IMR-90 (cell line): ENCODE results near the gene CFAP58. TPM values are rescaled to one million over a fixed set of nuclear protein-coding genes. Genes with fewer than 3 reads are reported as not detected.

Experiments
- ATAC-seq: fragments of 200-7000 bp; cut with Tn5 transposase; 2 replicates; pipeline ENCODE4 v1.9.1; 2020; ENCODE audit warnings: low read depth, mild to moderate bottlenecking, moderate library complexity
- BruUV-seq: library from RNA; stranded (reverse); fragments of 400-500 nt; replicated peaks from 2 replicates; lab custom pipeline; 2021; lab: Mats Ljungman, UMichigan
- CTCF ChIA-PET: fragments of 300-600 bp; formaldehyde crosslinking; extraction: SDS; loops from one replicate; lab custom pipeline; 2021; ENCODE audit warnings: antibody characterized with exemption; lab: Yijun Ruan, JAX
- POLR2A ChIA-PET: fragments of 300-600 bp; sonication (Branson Sonifier 250); formaldehyde crosslinking; loops from one replicate; lab custom pipeline; 2022; ENCODE audit warnings: antibody characterized with exemption; ENCODE audit not compliant: unreplicated experiment; lab: Charles Lee
- DNase-seq: peaks from one replicate; pipeline ENCODE4 v3.0.0; 2013
- H2AFZ ChIP-seq: replicated peaks from 2 replicates; pipeline ENCODE3; 2013; ENCODE audit warnings: low read length, mild to moderate bottlenecking; ENCODE audit not compliant: poor library complexity
- H2AK5ac ChIP-seq: 2 replicates; pipeline ENCODE4 v1.6.1; 2013; ENCODE audit warnings: low read depth, low read length, inconsistent platforms
- H2AK9ac ChIP-seq: replicated peaks from 2 replicates; pipeline ENCODE3; 2013; ENCODE audit warnings: mild to moderate bottlenecking, low read depth, low read length, moderate library complexity; ENCODE audit not compliant: poor library complexity
- H2BK120ac ChIP-seq: 2 replicates; pipeline ENCODE4 v1.6.1; 2013; ENCODE audit warnings: low read depth, low read length, inconsistent platforms
- H2BK15ac ChIP-seq: 3 replicates; pipeline ENCODE4 v1.6.1; 2013; ENCODE audit warnings: low read depth, low read length, inconsistent platforms
- H2BK20ac ChIP-seq: 2 replicates; pipeline ENCODE4 v1.6.1; 2013; ENCODE audit warnings: low read depth, mild to moderate bottlenecking, inconsistent platforms, low read length, moderate library complexity
- H2BK5ac ChIP-seq: 2 replicates; pipeline ENCODE4 v1.6.1; 2013; ENCODE audit warnings: mild to moderate bottlenecking, low read depth, low read length, inconsistent platforms; ENCODE audit not compliant: poor library complexity, severe bottlenecking
- H3K14ac ChIP-seq: replicated peaks from 2 replicates; pipeline ENCODE4 v1.6.1; 2013; ENCODE audit warnings: low read depth, low read length, inconsistent platforms
- H3K18ac ChIP-seq: 2 replicates; pipeline ENCODE4 v1.6.1; 2013; ENCODE audit warnings: low read depth, low read length, control low read depth
- H3K23ac ChIP-seq: 2 replicates; pipeline ENCODE4 v1.6.1; 2013; ENCODE audit warnings: low read depth, low read length, inconsistent platforms
- H3K27ac ChIP-seq: 2 replicates; pipeline ENCODE4 v1.5.1; 2013; ENCODE audit warnings: mild to moderate bottlenecking, control low read depth, low read length; ENCODE audit not compliant: insufficient read depth
- H3K27me3 ChIP-seq: 2 replicates; pipeline ENCODE4 v1.6.1; 2013; ENCODE audit warnings: low read length; ENCODE audit not compliant: control insufficient read depth, insufficient read depth
- H3K36me3 ChIP-seq: 2 replicates; pipeline ENCODE4 v1.6.1; 2013; ENCODE audit warnings: low read length, mixed read lengths; ENCODE audit not compliant: control insufficient read depth, insufficient read depth
- H3K4ac ChIP-seq: 2 replicates; pipeline ENCODE4 v1.6.1; 2013; ENCODE audit warnings: low read depth, low read length, inconsistent platforms
- H3K4me1 ChIP-seq: 2 replicates; pipeline ENCODE4 v1.6.1; 2013; ENCODE audit warnings: low read length, mixed read lengths; ENCODE audit not compliant: control insufficient read depth, insufficient read depth
- H3K4me2 ChIP-seq: 2 replicates; pipeline ENCODE4 v1.6.1; 2013; ENCODE audit warnings: low read depth, mild to moderate bottlenecking, control low read depth, low read length, moderate library complexity
- H3K4me3 ChIP-seq: 2 replicates; pipeline ENCODE4 v1.5.1; 2013; ENCODE audit warnings: low read depth, mild to moderate bottlenecking, control low read depth, low read length, moderate library complexity; ENCODE audit not compliant: insufficient read depth
- H3K56ac ChIP-seq: 2 replicates; pipeline ENCODE4 v1.6.1; 2013; ENCODE audit warnings: low read length, inconsistent platforms; ENCODE audit not compliant: insufficient read depth; ENCODE audit errors: extremely low read depth
- H3K79me1 ChIP-seq, 2 experiments: 2 replicates each; pipeline ENCODE4 v1.6.1; 2013; ENCODE audit warnings: low read length in 2 of 2, inconsistent platforms in 1 of 2, low read depth in 1 of 2
- H3K9ac ChIP-seq: 2 replicates; pipeline ENCODE4 v1.6.1; 2013; ENCODE audit warnings: low read depth, low read length, control low read depth
- H3K9me1 ChIP-seq: 2 replicates; pipeline ENCODE4 v1.6.1; 2013; ENCODE audit warnings: low read length, inconsistent platforms; ENCODE audit not compliant: insufficient read depth
- H3K9me3 ChIP-seq: 2 replicates; pipeline ENCODE4 v1.6.1; 2013; ENCODE audit warnings: low read length; ENCODE audit not compliant: control insufficient read depth, insufficient read depth
- H4K20me1 ChIP-seq: 2 replicates; pipeline ENCODE4 v1.6.1; 2013; ENCODE audit warnings: low read length, inconsistent platforms; ENCODE audit not compliant: insufficient read depth
- H4K5ac ChIP-seq: 2 replicates; pipeline ENCODE4 v1.6.1; 2013; ENCODE audit warnings: mild to moderate bottlenecking, low read depth, low read length, control low read depth
- H4K8ac ChIP-seq, 2 experiments: 2 replicates each; pipeline ENCODE4 v1.6.1; 2013; ENCODE audit warnings: low read depth in 2 of 2, low read length in 2 of 2, control low read depth in 1 of 2, inconsistent platforms in 1 of 2
- H4K91ac ChIP-seq: 2 replicates; pipeline ENCODE4 v1.6.1; 2013; ENCODE audit warnings: low read depth, low read length, inconsistent platforms; ENCODE audit not compliant: insufficient read depth
- BHLHE40 ChIP-seq: fragments of 150-350 bp; IDR thresholded peaks from 2 replicates; pipeline ENCODE4 v1.6.1; 2016; ENCODE audit warnings: mild to moderate bottlenecking, low read depth, low read length
- CEBPB ChIP-seq: IDR thresholded peaks from 2 replicates; pipeline ENCODE4 v1.6.1; 2012; ENCODE audit warnings: low read depth, low read length, improper control_type of control experiment
- CHD1 ChIP-seq: IDR thresholded peaks from 2 replicates; pipeline ENCODE4 v1.6.1; 2012; ENCODE audit warnings: low read depth, low read length, improper control_type of control experiment
- CTCF ChIP-seq: conservative IDR thresholded peaks from 2 replicates; pipeline ENCODE4 v1.5.1; 2012; ENCODE audit warnings: mild to moderate bottlenecking, low read depth, low read length, improper control_type of control experiment
- ELK1 ChIP-seq: fragments of 150-350 bp; IDR thresholded peaks from 2 replicates; pipeline ENCODE4 v1.6.1; 2016; ENCODE audit warnings: low read depth, mild to moderate bottlenecking, low read length, moderate library complexity, borderline replicate concordance
- FOS ChIP-seq: fragments of 150-350 bp; IDR thresholded peaks from 2 replicates; pipeline ENCODE4 v1.6.1; 2016; ENCODE audit warnings: low read depth, low read length
- MAFK ChIP-seq: IDR thresholded peaks from 2 replicates; pipeline ENCODE4 v1.6.1; 2012; ENCODE audit warnings: low read depth, low read length, improper control_type of control experiment
- MAZ ChIP-seq: IDR thresholded peaks from 2 replicates; pipeline ENCODE4 v1.6.1; 2012; ENCODE audit warnings: low read depth, mild to moderate bottlenecking, low read length, improper control_type of control experiment, moderate library complexity, borderline replicate concordance
- MXI1 ChIP-seq: IDR thresholded peaks from 2 replicates; pipeline ENCODE4 v1.6.1; 2012; ENCODE audit warnings: low read depth, mild to moderate bottlenecking, low read length, moderate library complexity, borderline replicate concordance
- NFE2L2 ChIP-seq: fragments of 150-350 bp; IDR thresholded peaks from 2 replicates; pipeline ENCODE4 v1.6.1; 2016; ENCODE audit warnings: low read depth, mild to moderate bottlenecking, low read length
- POLR2A ChIP-seq: IDR thresholded peaks from 2 replicates; pipeline ENCODE4 v1.6.1; 2012; ENCODE audit warnings: mild to moderate bottlenecking, low read depth, low read length
- RAD21 ChIP-seq: IDR thresholded peaks from 2 replicates; pipeline ENCODE4 v1.6.1; 2012; ENCODE audit warnings: low read length, improper control_type of control experiment
- RCOR1 ChIP-seq: IDR thresholded peaks from 2 replicates; pipeline ENCODE4 v1.6.1; 2012; ENCODE audit warnings: mild to moderate bottlenecking, low read length, improper control_type of control experiment; ENCODE audit not compliant: insufficient replicate concordance
- RFX5 ChIP-seq: IDR thresholded peaks from 2 replicates; pipeline ENCODE4 v1.8.0; 2012; ENCODE audit warnings: low read depth, mild to moderate bottlenecking, low read length, moderate library complexity
- SMC3 ChIP-seq: fragments of 150-350 bp; IDR thresholded peaks from 2 replicates; pipeline ENCODE4 v1.6.1; 2016; ENCODE audit warnings: low read depth, mild to moderate bottlenecking, antibody characterized with exemption, low read length, moderate library complexity
- USF2 ChIP-seq: fragments of 150-350 bp; IDR thresholded peaks from 2 replicates; pipeline ENCODE4 v1.6.1; 2017; ENCODE audit warnings: mild to moderate bottlenecking, antibody characterized with exemption, low read length, low read depth
- WGBS, 2 experiments: methylation state at CpG; one replicate each; pipeline versions ENCODE4 v1.1.5 to v1.1.7; 2013; ENCODE audit warnings: missing lambda C conversion rate in 2 of 2; ENCODE audit not compliant: insufficient read length in 1 of 2; ENCODE audit errors: extremely low coverage in 2 of 2; 5-methylcytosine and 5-hydroxymethylcytosine counted together
- dilution Hi-C: fragments of 300-500 bp; cut with HindIII; formaldehyde crosslinking; loops from one replicate; pipeline ENCODE4 v1.14.3; 2018; ENCODE audit warnings: low sequenced_read_pairs; ENCODE audit not compliant: unreplicated experiment
- in situ Hi-C: fragments of 300-500 bp; cut with MboI; formaldehyde crosslinking; loops from 3 replicates; pipeline ENCODE4 v1.14.3; 2019; ENCODE audit warnings: low sequenced_read_pairs, inconsistent platforms, mixed read lengths
- intact Hi-C: fragments of 100-400 bp; cut with micrococcal nuclease; formaldehyde crosslinking; loops from 2 replicates; pipeline ENCODE4 v1.10.0; 2022
- polyA plus RNA-seq, 3 experiments: library from polyadenylated mRNA; depleted of rRNA; stranded (reverse); fragments of >200 nt; gene quantifications; 2 replicates each; pipeline ENCODE4 v1.2.3, GENCODE V29; 2012; ENCODE audit warnings: low replicate concordance in 1 of 3
- total RNA-seq: library from RNA; depleted of rRNA; stranded (reverse); fragments of >200 nt; gene quantifications from 2 replicates; pipeline ENCODE4 v1.2.3, GENCODE V29; 2012

Gene CFAP58
- total and polyA plus RNA-seq, 2 of the 4 experiments (the other 2 are of a cell fraction), result 0.36 to 0.72 TPM

GRCh38 chr10:104415526-104416165 is 62.0 kb downstream of the CFAP58 start:
- Histone ChIP-seq H2AK9ac (no peak overlapping the region), H3K27me3 (no peaks in the 10 kb centered on the region), H4K20me1 (no peaks in the 10 kb centered on the region), H3K9ac (no peak overlapping the region), H3K4me2 (no peak overlapping the region), H2BK20ac (no peak overlapping the region), H2BK120ac (no peak overlapping the region), H2BK15ac (no peak overlapping the region), H4K91ac (no peak overlapping the region), H2AK5ac (no peak overlapping the region), H2BK5ac (no peak overlapping the region), H3K27ac (no peak overlapping the region), H3K4me3 (no peak overlapping the region), H3K4me1 (no peaks in the 10 kb centered on the region), H3K36me3 (no peaks in the 10 kb centered on the region), H3K14ac (no peak overlapping the region), H2AFZ (no peak overlapping the region), H3K9me3 (no peaks in the 10 kb centered on the region), H3K79me1 (no peaks in the 10 kb centered on the region), H3K23ac (no peak overlapping the region), H4K8ac (no peak overlapping the region), H3K9me1 (0 out of 2 replicates have a peak, but pooled peaks cover 2% of the 10 kb centered on the region), H3K18ac (no peak overlapping the region), H3K56ac (no peak overlapping the region), H3K4ac (no peak overlapping the region), H4K5ac (no peak overlapping the region)
- in situ Hi-C loops (no loop called here), dilution Hi-C loops (no loop called here), intact Hi-C loops (no loop called here)
- ChIA-PET CTCF (no interaction called here), POLR2A (no interaction called here)
- no TSS peak for BruUV-seq
- ATAC-seq (no peak), DNase-seq (no peak)
- no peak for TF ChIP-seq MAFK
- no peak for TF ChIP-seq CHD1
- TF ChIP-seq FOS, result no peak
- TF ChIP-seq ELK1, result no peak
- TF ChIP-seq MAZ, result no peak
- no peak for TF ChIP-seq CEBPB
- no peak for TF ChIP-seq RAD21
- no peak for TF ChIP-seq RFX5
- TF ChIP-seq RCOR1, result no peak
- no peak for TF ChIP-seq SMC3
- TF ChIP-seq CTCF, result no peak
- TF ChIP-seq BHLHE40, result no peak
- no peak for TF ChIP-seq POLR2A
- TF ChIP-seq MXI1, result no peak
- no peak for TF ChIP-seq USF2
- no peak for TF ChIP-seq NFE2L2
- WGBS, 2 experiments, result 80% methylated on average over 1 of the region's 7 CpGs; no CpG with 5 or more reads in 1 of the 2 experiments
